ENCODE data around the gene ASB14.

ASB14 gene

DNA sequence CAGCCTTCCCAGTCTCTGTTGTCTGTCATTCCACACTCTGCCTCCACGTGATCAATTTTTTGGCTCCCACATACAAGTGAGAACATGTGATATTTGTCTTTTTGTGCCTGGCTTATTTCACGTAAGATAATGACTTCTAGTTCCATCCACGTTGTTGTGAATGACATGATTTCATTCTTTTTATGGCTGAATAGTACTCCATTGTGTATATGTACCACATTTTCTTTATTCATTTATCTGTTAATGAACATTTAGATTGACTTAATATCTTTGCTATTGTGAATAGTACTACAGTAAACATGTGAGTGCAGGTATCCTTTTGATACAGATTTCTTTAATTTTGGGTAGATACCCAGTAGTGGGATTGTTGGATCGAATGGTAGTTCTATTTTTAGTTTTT lies 31.4 kb downstream of the ASB14 start:
- DNase-seq (ENCODE audit: low spot score): no peak

DNA sequence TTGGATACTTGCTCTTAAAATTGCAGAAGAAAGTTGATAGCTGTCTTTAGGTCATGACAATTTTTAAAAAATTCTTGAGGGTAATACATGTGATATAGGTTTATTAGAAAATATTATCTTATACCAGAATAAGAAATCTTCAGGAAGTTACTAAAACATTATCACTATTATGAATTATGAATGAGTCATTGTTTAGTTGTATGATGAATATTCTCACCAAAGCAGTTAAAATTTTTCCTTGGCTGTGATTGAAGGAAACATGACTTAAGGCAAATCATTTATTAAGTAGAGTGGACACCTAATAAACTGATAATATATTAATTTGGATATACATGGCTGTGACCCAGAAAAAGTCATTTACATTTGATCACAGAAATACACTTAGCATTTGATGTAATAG lies 34.8 kb downstream of the ASB14 start:
- DNase-seq (ENCODE audit: low spot score): no peak

DNA sequence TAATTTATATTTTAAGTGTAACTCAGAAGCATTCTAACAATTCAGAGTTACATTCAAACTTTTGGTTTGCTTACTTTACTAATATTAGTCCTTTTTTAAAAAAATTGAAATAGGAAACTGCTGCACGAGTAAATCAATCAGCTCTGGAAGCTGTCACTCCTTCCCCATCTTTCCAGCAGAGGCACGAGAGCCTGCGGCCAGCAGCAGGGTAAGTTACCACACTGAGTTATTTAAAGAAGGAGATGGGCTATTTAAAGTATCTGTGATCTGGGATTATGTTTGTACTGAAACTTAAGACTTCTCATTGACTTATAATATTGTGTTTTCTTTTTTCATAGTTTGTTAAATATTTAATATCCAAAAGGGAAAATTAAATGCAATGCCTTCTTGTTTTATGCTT lies 35.6 kb downstream of the ASB14 start:
- no peak for DNase-seq (ENCODE audit: low spot score)

DNA sequence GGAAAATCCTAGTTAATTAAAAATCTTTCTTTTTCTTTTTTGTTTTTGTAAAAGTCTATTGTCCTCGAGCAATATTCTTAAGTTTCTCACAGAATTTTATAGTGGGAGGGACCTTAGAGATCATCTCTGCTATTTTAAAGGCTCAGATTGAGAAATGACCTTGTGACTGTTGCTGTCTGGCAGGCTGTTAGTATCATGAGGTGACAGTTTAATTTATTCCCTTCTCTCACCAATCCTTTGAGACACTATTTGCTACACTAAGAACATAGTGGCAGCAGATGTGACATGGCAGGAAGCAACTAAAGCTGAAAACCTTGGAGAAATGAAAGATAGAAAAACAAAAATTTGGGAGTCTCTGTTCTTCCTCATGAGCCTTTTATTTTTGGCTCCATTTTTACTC lies 40.1 kb downstream of the ASB14 start:
- DNase-seq (ENCODE audit: low spot score): no peak

DNA sequence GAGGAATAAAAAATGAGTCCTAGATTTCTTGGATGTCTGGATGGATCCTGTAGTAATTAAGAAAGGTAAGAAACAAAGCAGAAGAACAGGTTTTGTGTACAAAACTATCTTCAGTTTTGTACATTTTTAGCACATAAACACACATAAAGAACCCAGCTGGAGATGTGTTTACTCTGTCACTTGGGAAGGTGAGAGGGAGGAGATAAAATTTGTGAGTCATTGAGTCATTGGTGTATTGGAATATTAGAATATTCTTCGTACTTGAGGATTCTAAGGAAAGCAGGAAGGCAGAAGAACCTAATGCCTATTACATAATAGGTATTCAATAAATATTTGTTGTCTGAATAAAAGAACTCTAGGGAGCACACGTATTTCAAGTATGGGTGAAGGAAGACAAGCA lies 47.5 kb downstream of the ASB14 start:
- no peak for DNase-seq (ENCODE audit: low spot score)

DNA sequence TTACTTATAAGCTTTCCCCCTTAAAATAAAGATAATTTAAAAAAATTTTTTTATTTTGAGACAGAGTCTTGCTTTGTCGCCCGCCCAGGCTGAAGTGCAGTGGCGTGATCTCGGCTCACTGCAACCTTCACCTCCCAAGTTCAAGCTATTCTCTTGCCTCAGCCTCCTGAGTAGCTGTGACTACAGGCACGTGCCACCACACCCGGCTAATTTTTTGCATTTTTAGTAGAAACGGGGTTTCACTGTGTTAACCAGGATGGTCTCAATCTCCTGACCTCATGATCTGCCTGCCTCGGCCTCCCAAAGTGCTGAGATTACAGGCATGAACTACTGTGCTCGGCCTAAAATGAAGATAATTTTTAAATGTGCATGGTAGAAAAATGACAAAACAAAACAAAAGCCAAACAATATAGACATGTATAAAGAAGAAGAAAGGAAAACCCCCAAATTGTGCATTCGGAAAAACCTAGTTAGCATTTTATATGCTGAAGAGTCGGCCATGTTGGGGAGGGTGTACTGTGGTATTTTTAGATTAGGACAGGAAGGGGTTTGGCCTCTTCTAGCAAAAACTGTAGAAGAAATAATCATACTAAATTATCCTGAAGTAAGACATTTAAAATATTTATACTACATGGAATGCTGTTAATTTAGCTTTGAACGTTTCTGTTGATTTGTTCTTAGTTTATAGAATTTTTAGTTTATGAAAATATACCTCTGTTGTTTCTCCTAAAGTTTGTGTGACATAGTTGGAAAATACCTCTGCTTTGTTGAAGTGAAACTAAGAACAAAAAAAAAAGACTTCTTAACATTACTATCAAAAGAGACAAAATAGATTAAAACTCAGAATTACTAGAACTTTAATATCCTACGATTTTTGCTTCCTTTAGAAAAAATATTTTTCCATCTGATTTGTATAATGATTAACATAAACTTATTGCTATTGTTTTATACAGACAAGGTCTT lies 57.6 kb downstream of the ASB14 start:
- peak; percentile 30 for DNase-seq (ENCODE audit: low spot score)

DNA sequence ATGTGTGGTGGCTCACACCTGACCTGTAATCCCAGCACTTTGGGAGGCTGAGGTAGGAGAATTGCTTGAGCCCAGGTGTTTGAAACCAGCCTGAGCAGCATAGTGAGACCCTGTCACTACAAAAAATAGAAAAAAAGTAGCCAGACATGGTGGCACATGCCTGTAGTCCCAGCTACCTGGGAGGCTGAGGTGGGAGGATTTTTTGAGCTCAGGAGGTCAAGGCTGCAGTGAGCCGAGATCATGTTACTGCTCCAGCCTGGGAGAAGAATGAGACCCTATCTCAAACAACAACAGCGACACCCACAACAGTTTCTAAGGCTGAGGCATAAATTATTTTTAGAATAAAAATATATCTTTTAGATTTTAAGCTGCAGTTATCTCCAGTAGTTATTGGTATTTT lies 58.7 kb downstream of the ASB14 start:
- no peak for DNase-seq (ENCODE audit: low spot score)

DNA sequence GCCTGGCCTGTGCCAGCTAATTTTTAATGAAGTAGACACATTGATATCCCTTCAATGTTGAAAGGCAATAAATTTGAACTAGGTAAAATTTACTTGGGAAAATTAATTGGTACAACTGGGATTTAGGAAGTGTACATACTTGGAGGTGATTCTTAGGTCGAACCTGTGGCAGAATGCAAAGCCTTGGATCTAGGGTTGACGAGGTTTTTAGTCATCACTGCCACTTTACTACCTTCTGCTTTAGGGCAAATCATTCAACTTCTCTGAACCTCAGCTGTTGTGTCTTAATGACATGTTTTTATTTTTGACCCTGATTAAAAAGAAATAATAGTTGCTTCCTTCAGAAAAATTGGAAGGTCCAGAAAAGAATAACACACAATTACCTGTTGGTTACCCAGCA lies 62.5 kb downstream of the ASB14 start:
- DNase-seq (ENCODE audit: low spot score): no peak

DNA sequence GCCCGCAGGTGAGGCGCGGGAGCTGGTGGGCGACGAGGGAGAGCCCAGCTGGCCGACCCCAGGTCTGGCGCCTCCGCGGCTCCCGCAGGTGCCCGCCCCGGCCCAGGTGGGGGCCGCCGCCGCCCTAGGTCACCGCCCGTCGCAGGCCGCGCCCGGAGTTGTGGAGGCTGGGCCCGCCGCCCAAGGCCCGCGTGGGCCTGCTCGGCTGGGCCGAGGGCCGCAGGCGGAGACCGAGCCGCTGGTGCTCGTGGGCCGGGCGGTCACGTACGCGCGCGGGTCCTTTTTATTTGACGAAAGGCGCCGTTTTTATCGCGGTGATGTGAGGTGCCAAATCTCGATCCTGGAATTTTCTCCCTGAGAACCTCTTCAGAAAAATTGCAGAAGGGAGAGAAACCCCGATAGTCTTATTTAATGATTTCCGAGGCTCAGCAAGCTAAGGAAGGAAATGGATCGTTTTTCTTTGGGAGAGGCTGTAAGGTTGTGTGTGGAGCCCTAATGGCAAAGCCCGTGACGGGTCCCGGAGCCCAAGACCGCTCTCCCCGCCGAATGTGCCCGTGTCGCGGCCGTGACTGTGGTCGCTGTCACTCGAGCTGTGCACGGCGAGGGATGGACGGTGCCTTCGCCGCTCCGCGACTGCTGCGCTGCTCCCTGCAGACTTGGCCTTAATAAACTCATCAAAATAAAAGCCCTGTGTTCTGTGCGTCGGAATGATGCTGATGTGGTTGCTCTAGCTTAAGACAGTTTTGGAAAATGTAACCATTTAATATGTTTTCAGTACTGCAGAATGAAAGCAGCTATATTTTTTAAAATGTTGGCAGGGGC lies 64.3 kb downstream of the ASB14 start:
- peak; percentile 60 for DNase-seq (ENCODE audit: low spot score)

DNA sequence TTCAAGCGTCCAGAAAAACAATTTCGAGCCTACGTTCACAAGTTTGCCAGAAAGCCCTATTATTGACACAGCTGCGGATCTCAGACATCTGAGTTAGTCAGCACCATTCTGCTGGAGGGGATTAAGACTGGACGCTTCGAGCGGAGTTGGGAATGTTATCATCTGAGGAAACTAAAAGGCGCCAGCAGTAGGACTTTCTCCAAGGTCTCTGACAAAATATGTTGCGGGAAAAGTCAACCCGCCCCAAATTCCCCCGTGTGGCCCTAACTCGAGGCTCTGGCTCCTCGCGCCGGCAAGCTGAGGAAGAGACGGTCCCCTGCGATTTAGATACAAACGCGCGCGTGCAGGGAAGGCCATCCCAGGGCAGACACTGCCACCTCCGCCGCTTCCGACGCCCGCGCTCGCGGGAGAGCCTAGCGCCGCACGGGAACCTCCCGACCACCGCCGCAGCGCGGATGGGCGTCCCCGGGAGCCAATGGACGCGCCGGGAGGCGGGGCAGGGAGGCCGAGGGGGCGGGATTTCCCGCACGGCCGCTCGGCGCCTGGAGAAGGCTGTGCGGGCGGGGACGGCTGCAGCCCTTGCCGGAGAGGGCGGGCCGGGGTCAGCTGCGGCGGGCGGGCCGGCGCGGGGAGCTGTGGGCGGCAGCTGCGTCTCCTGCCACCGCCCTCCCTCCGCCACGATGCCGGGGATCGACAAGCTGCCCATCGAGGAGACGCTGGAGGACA lies 65.1 kb downstream of the ASB14 start, which contains the start of gene APPL1:
Gene APPL1, plus strand, starts transcription at position 526 of the 726 bp plus-strand sequence. Its CDS starts 155 bp downstream, at position 681.
- peak; percentile 86 for DNase-seq (ENCODE audit: low spot score)

DNA sequence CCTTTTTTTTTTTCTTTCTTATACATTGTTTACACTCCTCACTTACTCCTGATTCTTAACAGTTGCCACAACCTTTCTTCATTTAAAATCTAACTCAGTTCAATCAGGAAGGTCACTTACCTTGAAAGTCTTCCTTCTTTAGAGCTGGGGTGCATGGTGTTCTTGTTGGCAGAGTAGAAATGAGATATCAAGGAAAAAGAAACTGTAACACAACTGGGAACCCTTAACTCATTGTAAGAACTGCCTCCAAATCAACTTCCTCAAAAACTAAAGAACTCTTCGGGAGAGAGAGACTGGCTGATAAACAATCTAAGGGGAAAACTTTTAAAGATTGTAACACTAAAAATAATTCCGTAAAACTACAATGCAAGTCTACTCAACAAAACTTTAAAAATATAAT lies 66.3 kb downstream of the ASB14 start:
- no peak for DNase-seq (ENCODE audit: low spot score)

DNA sequence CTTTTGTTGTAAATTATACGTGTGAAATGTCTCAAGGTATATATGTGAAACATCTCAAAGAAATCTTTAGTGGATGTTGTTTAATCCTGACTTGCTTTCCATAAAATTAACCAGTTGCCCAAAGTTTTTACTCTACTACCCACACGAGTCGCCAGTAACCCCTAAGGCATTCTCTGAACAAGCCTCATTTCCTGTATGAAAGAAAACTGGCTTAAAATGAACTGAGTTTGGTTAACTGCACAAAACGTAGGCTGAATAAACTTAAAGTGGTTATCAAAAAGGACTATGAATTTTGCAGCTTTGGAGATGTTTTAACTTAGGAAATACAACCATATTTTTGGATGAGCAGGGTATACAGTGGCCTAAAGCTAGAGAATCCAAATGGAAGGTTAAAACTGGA lies 67.6 kb downstream of the ASB14 start:
- no peak for DNase-seq (ENCODE audit: low spot score)

DNA sequence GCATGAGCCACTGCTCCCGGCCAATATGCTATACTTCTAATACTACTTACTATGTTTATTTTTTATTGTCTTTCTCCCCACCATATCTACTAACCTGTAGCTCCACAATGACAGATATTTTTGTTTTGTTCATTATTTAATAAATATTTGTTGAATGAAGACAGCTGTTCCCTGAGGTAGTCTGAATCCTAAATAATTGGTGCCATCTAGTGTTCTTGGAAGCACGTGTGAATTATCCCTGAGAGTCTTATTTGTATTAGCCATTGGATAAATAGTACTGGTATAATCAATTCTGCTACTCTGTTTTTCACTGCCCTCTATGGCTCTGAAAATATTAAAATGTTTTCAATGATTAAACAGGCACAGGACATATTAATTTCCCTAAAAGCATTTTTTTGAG lies 70.6 kb downstream of the ASB14 start:
- DNase-seq (ENCODE audit: low spot score): no peak

Measured in NAMALWA (cell line).